AG09319 (cell line): ENCODE measurements around the gene MYH15.

Experiments
- DNase-seq: peaks from one replicate; pipeline ENCODE4 v3.0.0-alpha.2; 2010; ENCODE audit warnings: low read depth; ENCODE audit errors: extremely low read depth
- TF ChIP-seq, protein P1 (sequence below): IDR thresholded peaks from 2 replicates; pipeline ENCODE4 v1.5.1; 2011; ENCODE audit warnings: low read depth, mild to moderate bottlenecking, inconsistent platforms, low read length, moderate library complexity

The MYH15 gene

DNA sequence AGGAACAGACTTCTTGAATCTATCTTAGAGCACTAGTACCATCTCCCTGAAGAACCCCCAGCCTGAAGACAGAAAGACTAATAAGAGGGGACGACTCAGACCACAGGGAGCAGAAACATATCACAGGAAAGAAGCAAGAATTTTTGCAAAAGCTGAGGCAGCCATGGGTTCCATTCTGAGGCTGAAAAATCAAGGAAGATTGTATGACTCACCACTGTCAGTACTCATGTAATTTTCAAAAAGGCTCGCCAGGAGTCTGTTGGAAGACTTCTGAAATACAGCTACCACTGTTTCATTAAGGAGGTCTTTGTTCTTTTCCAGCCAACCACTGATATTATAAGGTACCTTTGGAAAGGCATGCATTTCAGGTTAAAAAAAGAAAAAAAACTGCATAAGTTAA lies 47.5 kb downstream of the MYH15 start:
- DNase-seq, result no peak
- TF ChIP-seq, protein P1, sequence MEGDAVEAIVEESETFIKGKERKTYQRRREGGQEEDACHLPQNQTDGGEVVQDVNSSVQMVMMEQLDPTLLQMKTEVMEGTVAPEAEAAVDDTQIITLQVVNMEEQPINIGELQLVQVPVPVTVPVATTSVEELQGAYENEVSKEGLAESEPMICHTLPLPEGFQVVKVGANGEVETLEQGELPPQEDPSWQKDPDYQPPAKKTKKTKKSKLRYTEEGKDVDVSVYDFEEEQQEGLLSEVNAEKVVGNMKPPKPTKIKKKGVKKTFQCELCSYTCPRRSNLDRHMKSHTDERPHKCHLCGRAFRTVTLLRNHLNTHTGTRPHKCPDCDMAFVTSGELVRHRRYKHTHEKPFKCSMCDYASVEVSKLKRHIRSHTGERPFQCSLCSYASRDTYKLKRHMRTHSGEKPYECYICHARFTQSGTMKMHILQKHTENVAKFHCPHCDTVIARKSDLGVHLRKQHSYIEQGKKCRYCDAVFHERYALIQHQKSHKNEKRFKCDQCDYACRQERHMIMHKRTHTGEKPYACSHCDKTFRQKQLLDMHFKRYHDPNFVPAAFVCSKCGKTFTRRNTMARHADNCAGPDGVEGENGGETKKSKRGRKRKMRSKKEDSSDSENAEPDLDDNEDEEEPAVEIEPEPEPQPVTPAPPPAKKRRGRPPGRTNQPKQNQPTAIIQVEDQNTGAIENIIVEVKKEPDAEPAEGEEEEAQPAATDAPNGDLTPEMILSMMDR, result no peak

DNA sequence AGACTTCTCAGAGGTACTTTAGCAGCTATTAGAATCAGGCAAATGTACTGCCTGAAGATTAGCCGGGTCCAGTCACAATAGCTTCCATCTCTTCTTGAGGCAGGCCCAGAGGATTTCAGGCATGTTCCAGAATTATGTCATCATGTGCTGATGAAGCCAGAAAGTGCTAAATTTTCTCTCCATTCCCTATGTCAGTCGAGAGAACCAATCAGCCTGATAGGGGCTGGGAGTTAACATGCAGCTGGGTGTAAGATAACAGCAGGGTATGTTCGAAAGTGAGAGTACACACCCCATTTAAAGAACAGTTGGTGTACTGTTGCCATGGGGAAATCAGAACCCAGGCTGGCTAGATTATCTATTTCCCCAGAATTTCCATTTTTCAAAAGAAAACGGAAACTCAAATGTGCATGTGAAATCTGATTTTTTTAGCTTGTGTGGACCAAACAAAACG lies 48.7 kb downstream of the MYH15 start:
- TF ChIP-seq, protein P1, result no peak
- DNase-seq, result no peak

DNA sequence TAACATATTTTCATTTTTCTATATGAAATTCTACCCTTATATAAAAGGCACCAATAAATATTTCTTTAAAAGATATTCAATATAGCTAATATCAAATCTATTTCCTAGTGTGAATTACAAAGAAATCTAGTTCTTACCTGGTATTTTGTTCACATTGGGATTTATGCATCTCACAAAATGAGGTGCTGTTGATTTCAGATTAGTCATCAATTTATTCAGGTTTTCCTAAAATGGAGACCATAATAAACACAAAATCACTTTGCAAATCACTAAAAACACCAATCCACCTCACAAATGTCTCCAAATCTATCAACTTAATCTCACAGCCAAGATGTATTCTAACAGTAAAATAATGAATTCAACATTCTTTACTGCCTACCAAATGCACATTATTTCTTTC lies 51.2 kb downstream of the MYH15 start:
- TF ChIP-seq, protein P1, result no peak

DNA sequence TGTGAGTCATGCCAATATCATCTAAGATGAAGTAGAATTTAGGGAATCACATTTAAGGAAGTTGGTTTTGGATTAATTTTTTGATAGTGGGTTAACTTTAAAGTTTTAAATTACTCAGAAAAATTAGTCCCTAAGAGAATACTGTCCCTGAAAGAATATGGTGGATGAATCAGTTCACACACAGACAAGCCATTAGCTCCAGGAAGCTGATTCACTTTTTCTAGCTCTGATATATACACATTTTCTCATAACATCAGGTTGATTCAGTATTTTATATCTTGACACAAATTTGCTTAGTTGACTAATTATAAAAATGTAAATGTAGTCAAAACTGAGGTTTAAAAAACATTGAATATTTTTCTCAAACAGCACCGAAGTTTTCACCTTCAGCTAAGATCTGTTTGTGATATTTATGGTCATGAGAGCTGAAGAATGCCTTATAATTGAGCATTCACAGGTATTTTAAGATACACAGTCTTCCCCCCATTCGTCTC lies 55.1 kb downstream of the MYH15 start:
- no peak for DNase-seq
- TF ChIP-seq, protein P1, result no peak

More for the DNA sequence above, 51.2 kb downstream of the MYH15 start:
- DNase-seq, result no peak

DNA sequence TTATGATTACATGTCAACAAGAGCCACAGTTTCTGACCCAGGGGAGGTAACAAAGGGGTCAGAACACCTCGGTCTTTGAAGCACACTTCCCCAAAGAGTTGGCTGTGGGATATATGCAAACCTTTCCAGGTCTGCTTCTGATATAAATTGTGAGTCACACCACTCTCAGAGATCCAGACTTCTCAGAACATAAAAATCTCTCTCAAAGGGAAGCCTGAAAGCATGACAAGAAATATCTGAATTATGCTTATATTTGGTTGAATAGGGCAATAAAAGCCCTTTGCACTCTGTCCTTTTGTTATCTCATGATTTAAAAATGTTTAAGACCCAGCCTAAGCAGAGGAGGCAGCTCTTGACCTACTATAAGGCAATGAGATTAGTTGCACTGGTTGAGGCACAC lies 56.8 kb downstream of the MYH15 start:
- DNase-seq, result no peak
- TF ChIP-seq, protein P1, result no peak

DNA sequence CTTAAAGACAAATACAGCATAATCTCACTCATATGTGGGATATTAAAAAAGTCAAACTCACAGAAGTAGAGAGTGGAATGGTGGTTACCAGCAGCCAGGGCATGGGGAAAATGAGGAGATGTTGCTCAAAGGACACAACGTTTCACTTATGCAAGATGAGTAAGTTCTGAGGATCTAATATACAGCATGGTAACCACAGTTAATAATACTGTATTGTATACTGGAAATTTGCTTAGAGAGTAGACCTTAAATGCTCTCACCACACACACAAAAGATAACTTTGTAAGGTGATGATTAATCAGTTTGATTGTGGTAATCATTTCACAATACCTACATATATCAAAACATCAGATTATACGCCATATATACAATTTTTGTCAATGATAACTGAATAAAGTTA lies 60.0 kb downstream of the MYH15 start:
- TF ChIP-seq, protein P1, result no peak

DNA sequence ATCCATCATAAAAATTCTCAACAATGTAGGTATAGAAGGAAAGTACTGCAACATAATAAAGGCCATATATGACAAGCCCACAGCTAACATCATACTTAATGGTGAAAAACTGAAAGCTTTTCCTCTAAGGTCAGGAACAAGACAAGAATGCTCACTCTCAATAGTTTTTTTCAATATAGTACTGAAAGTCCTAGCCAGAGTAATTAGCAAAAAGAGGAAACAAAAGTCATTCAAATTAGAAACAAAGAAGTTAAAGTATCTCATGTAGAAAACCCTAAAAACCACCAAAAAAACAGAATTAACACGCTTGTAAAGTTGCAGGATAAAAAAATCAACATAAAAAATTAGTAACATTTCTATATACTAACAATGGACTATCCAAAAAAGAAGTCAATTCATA lies 61.8 kb downstream of the MYH15 start:
- TF ChIP-seq, protein P1, result no peak
- DNase-seq, result no peak

More for the DNA sequence above, 60.0 kb downstream of the MYH15 start:
- no peak for DNase-seq
